ENCODE measurements around the gene MANBA. TPM values are rescaled to one million over a fixed set of nuclear protein-coding genes. Genes with fewer than 3 reads are reported as not detected.
A peak's percentile ranks its signal among the peaks of the same experiment; 100 is the strongest.

The MANBA gene
- total RNA-seq, 2 experiments from 2014 or later, result 16.9 to 18.2 TPM

GRCh38 chr4:102639598-102639997 is 121.2 kb downstream of the MANBA start:
- peak overlapping the region; percentile 71 for H3K27ac Mint-ChIP-seq
- Histone ChIP-seq H3K9me3 (ENCODE audit: control insufficient read depth in 1 of 2, insufficient read depth in 1 of 2, low read length in 2 of 2) (no peaks in the 10 kb centered on the region), H3K27ac (ENCODE audit: low read depth in 1 of 2, low read length in 2 of 2) (no peak overlapping the region), H3K36me3 (ENCODE audit: insufficient read depth, low read length) (peaks cover 13% of the 10 kb centered on the region), H3K4me3 (ENCODE audit: low read length) (no peak overlapping the region), H3K27me3 (ENCODE audit: control insufficient read depth in 1 of 2, insufficient read depth in 2 of 2, low read length in 2 of 2) (no peaks in the 10 kb centered on the region), H3K4me1 (ENCODE audit: insufficient read depth, low read length) (peaks cover 3% of the 10 kb centered on the region)
- peak; percentile 68 for ATAC-seq (ENCODE audit: poor library complexity)
- intact Hi-C loops (cut with DNase I, micrococcal nuclease), result no loop called here
- no peaks in the 10 kb centered on the region for H3K27me3 Mint-ChIP-seq
- CTCF ChIA-PET, result no interaction called here
- TF ChIP-seq CTCF (IDR thresholded peaks at IDR 0.05), result no peak
- no peaks in the 10 kb centered on the region for H3K9me3 Mint-ChIP-seq
- POLR2A ChIA-PET, result interaction anchor here (1.2 kb wide), 1 partner anchor 9 kb away, joined by 7 read pairs; no protein-coding TSS in a partner anchor
- peaks cover 56% of the 10 kb centered on the region for H3K36me3 Mint-ChIP-seq (ENCODE audit: low read depth)
- peak in 3 of 14 experiments; percentile 26 to 53 (median 32) for DNase-seq
- peaks cover 6% of the 10 kb centered on the region for H3K4me1 Mint-ChIP-seq (ENCODE audit: low read depth)
- peak overlapping the region; percentile 53 for H3K4me3 Mint-ChIP-seq

- DNase-seq (no peak), ATAC-seq (ENCODE audit: poor library complexity) (no peak)
- Histone ChIP-seq H3K9me3 (ENCODE audit: control insufficient read depth in 1 of 2, insufficient read depth in 1 of 2, low read length in 2 of 2) (no peaks in the 10 kb centered on the region), H3K27ac (ENCODE audit: low read depth in 1 of 2, low read length in 2 of 2) (no peak overlapping the region), H3K4me1 (ENCODE audit: insufficient read depth, low read length) (peaks cover 5% of the 10 kb centered on the region), H3K36me3 (ENCODE audit: insufficient read depth, low read length) (peaks cover 18% of the 10 kb centered on the region), H3K4me3 (ENCODE audit: low read length) (no peak overlapping the region), H3K27me3 (ENCODE audit: control insufficient read depth in 1 of 2, insufficient read depth in 2 of 2, low read length in 2 of 2) (no peaks in the 10 kb centered on the region)
- Mint-ChIP-seq H3K36me3 (ENCODE audit: low read depth) (peaks cover 55% of the 10 kb centered on the region), H3K4me1 (ENCODE audit: low read depth) (peaks cover 6% of the 10 kb centered on the region), H3K9me3 (no peaks in the 10 kb centered on the region), H3K27me3 (no peaks in the 10 kb centered on the region), H3K27ac (peak overlapping the region; percentile 27), H3K4me3 (no peak overlapping the region)
- TF ChIP-seq CTCF (IDR thresholded peaks at IDR 0.05), result no peak
- ChIA-PET POLR2A (interaction anchor here (1.2 kb wide), 1 partner anchor 8 kb away, joined by 7 read pairs; no protein-coding TSS in a partner anchor), CTCF (no interaction called here)
- intact Hi-C loops (cut with DNase I, micrococcal nuclease), result no loop called here
Observed at GRCh38 chr4:102638621-102639020, 122.1 kb downstream of the MANBA start.

GRCh38 chr4:102637391-102637790 is 123.4 kb downstream of the MANBA start:
- H3K4me1 ChIP-seq (ENCODE audit: insufficient read depth, low read length), result peaks cover 5% of the 10 kb centered on the region
- ATAC-seq (ENCODE audit: poor library complexity) (no peak), DNase-seq (no peak)
- H3K36me3 Mint-ChIP-seq (ENCODE audit: low read depth), result peaks cover 55% of the 10 kb centered on the region
- H3K4me3 ChIP-seq (ENCODE audit: low read length), result no peak overlapping the region
- intact Hi-C loops (cut with DNase I, micrococcal nuclease), result no loop called here
- no peaks in the 10 kb centered on the region for H3K27me3 Mint-ChIP-seq
- H3K9me3 ChIP-seq (ENCODE audit: control insufficient read depth in 1 of 2, insufficient read depth in 1 of 2, low read length in 2 of 2), result no peaks in the 10 kb centered on the region
- no peaks in the 10 kb centered on the region for H3K9me3 Mint-ChIP-seq
- no peak for TF ChIP-seq CTCF (IDR thresholded peaks at IDR 0.05)
- H3K4me3 Mint-ChIP-seq, result no peak overlapping the region
- ChIA-PET POLR2A (no interaction called here), CTCF (no interaction called here)
- H3K27ac ChIP-seq (ENCODE audit: low read depth in 1 of 2, low read length in 2 of 2), result no peak overlapping the region
- no peak overlapping the region for H3K27ac Mint-ChIP-seq
- H3K36me3 ChIP-seq (ENCODE audit: insufficient read depth, low read length), result peaks cover 18% of the 10 kb centered on the region
- no peaks in the 10 kb centered on the region for H3K27me3 ChIP-seq (ENCODE audit: control insufficient read depth in 1 of 2, insufficient read depth in 2 of 2, low read length in 2 of 2)
- peaks cover 11% of the 10 kb centered on the region for H3K4me1 Mint-ChIP-seq (ENCODE audit: low read depth)

Data from CD4-positive, alpha-beta T cell (primary cell).